ENCODE data around the gene KIF5A. TPM values are rescaled to one million over a fixed set of nuclear protein-coding genes. Genes with fewer than 3 reads are reported as not detected.
"Not testable (repeated sequence)": the region's sequence is repeated elsewhere in the genome, so short reads cannot be mapped to it uniquely, and the experiment has no call there.

The KIF5A gene
- total RNA-seq, 1 donor from 2014 or later: 0.16 TPM

DNA sequence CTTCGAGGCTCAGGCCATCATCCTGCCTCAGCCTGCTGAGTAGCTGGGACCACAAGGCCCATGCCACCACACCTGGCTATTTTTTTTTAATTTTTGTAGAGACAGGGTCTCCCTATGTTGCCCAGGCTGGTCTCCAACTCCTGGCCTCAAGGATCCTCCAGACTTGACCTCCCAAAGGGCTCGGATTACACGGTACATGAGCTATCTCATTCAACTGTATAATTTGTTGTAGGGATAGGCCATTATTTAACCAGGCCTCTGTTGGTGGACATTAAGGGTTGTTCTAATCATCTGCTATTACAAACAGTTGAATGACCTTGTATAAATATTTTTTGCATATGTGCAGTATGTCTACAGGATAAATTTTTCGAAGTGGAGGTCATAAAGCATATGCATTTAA, 9.0 kb downstream of the KIF5A start:
- ATAC-seq: no peak

DNA sequence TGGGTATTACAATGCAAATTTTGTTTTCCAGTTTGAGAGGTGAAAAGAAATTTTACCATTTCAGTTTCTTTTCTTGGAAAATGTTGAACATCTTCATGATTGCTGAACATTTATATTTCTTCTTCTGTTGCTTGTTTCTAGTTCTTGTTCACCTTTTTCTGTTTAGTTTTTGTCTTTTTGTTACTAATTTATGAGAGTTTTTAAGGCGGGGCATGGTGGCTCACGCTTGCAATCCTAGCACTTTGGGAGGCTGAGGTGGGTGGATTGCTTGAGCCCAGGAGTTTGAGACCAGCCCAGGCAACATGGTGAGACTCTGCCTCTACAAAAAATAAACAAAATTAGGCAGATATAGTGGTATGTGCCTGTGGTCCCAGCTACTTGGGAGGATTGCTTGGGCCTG, 10.7 kb downstream of the KIF5A start:
- no peak for ATAC-seq

DNA sequence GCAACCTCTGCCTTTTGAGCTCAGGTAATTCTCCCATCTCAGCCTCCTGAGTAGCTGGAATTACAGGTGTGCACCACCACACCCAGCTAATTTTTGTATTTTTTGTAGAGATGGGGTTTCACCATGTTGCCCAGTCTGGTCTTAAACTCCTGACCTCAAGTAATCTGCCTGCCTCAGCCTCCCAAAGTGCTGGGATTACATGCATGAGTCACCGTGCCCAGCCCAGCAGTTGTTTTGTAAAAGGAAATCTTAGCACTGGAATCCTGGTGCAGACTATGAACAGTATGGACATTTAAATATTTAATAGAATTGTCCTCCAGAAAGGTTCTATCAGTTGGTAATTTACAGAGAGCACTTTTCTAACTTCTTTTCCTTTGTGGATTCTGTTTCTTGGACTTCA, 11.3 kb downstream of the KIF5A start:
- ATAC-seq: peak; percentile 51

DNA sequence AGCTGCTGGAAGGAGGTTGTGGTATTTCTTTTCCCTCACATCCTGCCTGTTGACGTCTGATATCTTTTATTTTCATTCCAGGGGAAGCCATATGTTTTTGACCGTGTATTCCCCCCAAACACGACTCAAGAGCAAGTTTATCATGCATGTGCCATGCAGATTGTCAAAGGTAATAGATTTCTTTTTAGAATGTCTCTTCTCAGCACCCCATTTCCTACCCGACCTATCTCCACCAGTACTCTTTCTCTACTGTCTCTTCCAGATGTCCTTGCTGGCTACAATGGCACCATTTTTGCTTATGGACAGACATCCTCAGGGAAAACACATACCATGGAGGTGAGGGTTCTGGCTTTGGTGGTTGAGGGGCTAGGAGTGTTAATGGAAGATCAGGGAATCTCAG, 13.5 kb downstream of the KIF5A start:
- no peak for ATAC-seq

DNA sequence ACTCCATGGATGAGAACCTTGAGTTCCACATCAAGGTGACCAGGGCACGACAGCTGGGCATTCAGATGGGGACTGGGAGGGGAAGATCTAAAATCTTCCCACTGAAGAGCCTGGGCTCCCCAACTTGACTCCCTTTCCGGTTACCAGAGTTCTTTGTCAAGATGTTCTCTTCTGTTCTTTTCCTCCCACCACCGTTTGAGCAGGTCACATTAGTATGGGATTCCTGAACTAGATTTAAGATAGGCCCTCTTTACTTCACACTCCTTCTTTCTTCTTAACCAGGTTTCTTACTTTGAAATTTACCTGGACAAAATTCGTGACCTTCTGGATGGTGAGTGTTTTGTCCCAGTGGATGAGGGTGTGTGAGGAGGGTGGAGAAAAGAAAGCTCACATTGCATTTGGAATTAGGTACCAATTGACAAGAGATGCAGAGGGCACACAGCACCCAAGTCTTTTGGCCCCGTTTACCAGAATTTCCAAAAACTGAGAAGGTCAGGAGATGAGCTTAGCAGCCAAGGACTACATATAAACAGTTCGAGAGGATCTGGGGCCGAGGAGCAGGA, 14.4 kb downstream of the KIF5A start:
- ATAC-seq: no peak

DNA sequence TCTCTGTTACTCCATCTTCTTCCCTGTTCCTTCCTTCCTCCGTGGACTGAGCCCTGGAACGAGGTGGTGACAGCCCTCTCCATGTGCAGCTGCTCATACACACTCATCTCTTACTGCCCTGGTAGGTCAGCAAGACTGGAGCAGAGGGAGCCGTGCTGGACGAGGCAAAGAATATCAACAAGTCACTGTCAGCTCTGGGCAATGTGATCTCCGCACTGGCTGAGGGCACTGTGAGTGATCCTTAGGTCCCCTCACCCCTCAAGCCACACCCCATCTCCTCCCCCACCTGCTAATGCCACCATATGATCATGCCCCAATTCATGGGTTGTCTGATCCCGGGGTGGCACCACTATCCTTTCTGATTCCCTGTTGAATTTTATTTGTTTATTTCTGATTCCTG, 19.0 kb downstream of the KIF5A start:
- ATAC-seq: no peak

DNA sequence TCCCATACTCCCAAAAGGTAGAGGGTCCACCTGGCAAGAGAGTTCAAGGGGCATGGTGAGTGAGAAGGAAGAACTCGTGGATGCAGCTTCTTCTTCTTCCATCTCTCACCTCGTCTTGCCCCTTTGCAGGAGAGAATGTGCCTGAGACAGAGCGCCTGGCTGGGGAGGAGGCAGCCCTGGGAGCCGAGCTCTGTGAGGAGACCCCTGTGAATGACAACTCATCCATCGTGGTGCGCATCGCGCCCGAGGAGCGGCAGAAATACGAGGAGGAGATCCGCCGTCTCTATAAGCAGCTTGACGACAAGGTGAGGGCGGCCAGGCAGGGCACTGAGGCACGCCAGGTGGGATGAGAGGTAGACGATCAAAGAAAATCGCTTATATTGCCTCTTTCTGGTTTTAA, 20.0 kb downstream of the KIF5A start:
- ATAC-seq: no peak

DNA sequence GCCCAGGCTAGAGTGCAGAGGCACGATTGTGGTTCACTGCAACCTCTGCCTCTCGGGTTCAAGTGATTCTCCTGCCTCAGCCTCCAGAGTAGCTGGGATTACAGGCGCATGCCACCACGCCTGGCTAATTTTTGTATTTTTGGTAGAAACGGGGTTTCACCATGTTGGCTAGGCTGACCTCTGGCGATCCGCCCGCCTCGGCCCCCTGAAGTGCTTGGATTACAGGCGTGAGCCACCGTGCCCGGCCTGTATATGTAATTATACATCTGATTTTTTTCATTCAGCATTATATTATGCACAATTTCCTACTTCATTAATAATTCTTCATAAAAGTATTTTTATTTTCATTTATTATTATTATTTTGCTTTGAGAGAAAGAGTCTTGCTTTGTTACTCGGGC, 20.6 kb downstream of the KIF5A start:
- not testable (repeated sequence) for ATAC-seq

DNA sequence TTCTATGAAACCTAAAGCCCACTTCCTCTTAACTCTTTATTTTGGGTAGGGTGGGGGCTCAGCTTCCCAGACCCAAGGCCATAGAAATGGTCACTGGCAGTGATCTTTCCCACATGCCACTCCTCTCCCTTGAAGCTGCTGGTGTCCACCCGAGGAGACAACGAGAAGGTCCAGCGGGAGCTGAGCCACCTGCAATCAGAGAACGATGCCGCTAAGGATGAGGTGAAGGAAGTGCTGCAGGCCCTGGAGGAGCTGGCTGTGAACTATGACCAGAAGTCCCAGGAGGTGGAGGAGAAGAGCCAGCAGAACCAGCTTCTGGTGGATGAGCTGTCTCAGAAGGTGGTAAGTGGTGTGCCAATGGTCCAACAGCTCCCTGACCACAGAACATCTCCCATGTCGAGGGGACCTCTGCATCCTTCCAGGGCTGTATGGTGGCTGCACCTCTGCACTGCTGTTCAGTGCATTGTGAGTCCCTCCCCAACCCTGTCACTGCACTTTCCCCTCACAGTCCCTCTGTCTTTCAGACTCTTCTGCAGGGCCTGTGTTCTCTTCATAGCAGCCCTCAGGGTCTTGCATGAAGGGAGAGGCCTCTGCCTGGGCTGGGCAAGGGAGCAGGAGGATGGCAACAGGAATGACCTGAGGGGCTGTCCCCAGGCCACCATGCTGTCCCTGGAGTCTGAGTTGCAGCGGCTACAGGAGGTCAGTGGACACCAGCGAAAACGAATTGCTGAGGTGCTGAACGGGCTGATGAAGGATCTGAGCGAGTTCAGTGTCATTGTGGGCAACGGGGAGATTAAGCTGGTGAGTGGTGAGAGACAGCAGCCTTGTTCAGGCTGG, 22.3 kb downstream of the KIF5A start:
- peak; percentile 30 for ATAC-seq

DNA sequence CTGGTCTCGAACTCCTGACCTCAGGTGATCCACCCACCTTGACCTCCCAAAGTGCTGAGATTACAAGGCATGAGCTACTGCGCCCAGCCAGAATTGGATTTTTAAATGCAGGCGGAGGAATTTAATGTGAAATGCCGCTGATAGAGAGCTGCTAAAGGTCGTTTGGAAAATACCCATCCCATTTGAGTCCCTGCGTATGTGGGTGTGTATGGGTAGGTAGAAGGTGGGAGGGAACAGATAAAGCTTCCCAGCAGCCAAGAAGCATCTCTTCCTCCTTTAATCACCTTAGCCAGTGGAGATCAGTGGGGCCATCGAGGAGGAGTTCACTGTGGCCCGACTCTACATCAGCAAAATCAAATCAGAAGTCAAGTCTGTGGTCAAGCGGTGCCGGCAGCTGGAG, 25.0 kb downstream of the KIF5A start:
- no peak for ATAC-seq

DNA sequence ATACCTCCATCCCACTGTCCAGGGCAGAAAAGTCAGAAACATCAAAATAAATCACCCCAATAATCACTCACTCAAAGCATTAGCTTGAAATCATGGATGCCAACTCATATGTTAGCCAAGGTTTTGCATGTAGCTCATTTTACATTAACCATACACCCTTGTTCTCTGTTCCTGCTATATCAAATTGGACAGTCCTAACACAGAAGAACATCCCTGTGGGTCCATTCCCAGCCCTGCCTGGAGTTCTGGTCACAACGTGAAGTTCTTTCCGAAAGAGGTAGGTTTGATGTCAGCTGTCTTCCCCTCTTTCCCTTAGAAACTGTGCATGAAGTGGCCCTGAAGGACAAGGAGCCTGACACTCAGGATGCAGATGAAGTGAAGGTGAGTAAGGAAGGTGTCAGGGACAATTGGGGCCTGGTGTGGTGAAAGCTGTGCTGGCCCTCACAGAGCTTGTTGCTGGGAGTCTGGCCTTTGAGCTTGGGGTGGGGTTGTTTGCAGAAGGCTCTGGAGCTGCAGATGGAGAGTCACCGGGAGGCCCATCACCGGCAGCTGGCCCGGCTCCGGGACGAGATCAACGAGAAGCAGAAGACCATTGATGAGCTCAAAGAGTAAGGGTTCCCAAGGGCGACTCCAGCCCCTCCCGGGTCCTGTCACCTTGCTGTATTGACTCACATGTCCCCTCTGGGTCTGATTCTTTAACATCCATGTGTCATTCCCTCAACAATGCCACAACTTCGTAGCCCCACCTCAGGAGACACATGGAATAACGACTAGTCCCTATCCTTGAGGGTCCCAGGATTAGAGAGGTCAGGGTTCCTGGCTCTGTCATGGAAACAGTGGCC, 26.1 kb downstream of the KIF5A start:
- ATAC-seq: no peak

DNA sequence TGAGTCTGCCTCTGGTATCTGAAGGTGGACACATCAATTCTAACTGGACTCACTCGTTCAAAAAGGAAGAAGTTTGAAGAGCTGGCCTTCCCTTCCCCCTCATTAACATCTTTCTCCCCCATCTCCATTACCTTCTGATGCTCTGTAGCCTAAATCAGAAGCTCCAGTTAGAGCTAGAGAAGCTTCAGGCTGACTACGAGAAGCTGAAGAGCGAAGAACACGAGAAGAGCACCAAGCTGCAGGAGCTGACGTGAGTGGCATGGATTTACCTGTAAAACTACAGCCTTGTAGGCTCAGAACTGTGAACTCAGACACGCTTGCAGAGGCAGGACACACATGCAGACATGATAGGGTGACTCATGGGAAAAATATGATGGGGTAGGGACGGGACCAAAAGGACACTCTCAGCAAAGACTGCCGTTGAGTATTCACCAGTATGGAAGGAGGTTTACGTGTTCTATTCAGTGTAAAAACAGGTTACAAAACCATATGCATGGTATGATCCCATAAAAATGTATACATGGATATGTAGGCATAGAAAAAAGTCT, 26.8 kb downstream of the KIF5A start:
- peak; percentile 47 for ATAC-seq

DNA sequence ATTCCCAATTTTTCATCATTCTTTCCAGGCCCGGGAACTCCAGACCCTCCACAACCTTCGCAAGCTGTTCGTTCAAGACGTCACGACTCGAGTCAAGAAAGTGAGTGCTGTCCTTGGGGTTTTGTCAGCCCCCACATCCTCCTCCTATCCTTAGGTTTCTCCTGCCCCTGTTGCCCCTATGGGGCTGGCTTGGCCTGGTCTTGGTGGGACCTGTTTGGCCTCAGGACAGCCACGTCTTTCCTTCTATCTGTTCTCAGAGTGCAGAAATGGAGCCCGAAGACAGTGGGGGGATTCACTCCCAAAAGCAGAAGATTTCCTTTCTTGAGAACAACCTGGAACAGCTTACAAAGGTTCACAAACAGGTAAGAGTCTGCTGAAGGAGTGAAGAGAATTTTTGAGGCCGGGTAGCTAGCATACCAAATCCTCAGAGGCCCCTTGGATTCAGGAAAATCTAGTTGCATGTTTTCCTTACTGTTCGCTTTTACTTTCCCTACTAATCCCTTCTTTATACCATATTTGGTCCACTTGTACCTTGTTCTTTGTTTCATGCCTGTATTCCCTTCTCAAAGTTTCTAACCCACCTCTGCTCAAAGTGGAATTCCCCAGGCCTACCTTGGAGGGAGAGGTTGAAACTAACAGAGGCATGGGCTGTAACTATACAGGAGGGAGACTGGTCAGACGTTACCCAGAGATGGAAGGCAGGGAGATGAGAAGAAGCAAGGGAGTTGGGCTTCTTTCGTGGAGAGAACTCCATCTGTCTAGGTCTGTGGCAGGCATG, 28.3 kb downstream of the KIF5A start:
- ATAC-seq: no peak

DNA sequence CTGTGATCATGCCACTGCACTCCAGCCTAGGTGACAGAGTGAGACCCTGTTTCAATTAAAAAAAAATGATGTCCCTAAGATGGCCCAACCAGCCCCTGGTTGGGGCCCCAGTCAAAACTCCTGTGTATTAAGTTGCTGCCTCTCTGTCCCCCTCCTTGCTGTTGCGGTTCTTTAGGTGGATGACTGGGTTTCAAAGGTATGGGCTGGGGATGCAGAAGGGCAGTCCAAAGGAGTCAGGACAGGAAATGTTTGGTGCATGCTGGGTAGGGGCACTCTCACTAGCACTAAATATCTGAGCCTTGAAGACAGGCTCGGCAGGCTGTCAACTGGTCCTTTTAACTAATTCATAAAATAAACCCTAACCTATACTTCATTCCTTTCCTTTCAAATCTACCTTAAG, 29.2 kb downstream of the KIF5A start:
- no peak for ATAC-seq

DNA sequence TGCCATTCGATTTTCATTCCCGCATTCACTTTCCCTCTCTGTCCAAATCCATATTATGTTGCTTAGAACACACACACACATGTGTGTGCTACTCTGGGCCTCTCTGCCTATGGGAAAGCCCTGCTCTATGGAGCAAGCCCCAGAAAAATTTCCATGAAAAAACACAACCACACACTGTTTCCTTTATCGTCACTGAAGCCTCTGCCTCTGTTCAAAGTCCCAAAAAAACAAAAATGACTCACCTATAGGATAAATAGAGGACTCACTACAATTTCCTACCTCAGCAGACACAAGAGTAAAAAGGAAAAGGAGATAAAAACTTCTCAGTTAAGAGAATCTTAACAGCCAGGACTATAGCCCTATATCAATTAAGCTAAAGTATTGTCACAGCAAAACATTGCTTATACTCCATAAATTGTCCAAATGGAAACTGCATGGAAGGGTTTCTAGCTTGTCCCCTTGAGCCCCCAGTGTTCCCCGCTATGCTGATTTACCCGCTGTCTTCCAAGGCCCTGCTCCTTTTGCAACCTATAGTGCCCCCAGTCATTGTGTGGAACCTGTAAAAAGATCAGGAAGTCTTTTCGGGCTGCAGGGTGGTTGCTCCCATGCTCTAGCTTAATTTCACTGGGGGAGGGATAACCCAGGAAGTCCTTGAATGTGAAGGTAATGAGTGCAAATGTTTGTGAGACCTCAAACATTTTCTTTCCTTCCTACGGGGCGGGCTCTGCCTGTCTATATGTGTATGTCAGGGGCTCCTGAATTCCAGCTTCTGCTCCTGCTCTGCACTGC, 30.0 kb downstream of the KIF5A start:
- no peak for ATAC-seq

DNA sequence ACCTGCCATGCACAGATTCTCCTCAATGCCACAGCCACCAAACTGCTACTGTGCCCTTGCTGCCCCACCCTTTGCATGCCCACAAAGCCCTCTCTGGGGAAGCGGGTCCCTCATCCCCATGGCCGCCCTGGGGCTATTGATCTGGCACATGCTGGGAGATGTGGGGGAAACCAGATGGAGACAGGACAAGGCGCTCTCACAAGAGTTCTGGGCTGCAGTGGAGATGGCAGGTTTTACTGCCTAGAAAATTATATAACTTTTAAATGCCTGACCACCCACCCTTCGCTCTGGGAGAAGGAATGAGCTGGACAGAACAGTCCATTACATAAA, 30.6 kb downstream of the KIF5A start:
- no peak for ATAC-seq

DNA sequence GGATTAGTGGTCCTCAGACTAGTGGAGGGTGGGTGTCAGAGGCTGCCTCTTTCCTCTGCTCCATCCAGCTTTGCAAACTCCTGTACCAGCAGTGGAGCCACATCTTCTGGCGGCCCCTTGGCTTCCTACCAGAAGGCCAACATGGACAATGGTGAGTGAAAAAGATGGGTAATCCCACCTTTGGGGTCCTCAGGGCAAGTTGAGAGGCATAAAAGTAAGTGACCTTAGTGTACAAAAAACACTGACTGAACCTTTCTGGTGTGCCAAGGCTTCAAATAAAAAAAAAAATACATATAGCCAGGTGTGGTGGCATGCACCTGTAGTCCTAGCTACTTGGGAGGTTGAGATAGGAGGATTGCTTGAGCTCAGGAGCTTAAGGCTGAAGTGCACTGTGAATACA, 32.0 kb downstream of the KIF5A start:
- ATAC-seq: no peak

DNA sequence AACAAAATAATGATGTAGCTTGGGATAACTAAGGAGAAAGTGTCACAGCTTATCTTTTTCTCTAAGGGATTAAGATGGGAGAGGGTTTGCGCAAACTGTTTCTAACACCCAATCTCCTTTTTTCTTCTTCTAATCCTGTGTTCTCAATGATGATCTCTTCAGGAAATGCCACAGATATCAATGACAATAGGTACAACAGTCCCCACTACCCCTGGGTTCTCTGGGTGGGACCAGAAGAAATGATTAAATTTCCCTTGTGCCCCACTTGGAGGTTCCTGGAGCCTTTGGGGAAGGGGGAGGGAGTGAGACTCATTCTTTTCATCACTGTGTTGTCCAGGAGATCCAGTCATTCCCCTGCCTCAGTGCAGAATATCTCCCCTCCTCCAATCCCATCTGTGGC, 32.6 kb downstream of the KIF5A start:
- ATAC-seq: no peak

DNA sequence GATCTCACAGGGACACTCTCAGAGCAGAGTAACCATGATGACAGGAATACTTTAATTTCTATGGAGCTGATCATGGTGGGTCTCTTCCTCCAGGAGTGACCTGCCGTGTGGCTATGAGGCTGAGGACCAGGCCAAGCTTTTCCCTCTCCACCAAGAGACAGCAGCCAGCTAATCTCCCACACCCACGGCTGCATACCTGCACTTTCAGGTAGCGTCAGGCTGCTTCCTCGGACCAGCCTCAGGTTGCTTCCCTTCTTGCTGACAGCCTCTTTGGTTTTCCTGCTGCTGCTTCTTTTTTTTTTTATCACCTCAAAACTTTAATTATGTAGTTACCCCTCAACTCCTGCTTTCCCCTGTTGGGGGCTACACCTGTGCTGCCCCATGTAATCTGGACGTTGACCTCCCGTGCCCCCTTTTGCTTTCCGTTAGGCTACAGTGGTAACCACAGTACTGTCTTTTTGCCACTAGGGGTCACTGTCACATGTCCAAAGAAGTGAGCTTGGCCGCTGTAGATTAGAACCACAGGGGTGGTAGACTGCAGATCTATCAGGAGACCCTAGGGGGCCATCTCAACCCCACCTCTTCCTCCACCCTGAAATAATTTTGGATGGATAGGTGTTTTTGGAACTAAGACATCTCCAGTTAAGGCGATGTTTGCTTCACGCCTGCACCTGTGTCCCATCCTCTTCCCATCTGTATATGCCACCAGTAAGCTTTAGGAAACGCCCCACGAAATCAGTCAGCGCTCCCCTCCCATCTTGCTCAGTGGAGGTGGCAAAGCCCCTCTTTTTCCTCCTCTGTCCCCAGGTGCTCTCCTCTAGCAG, 33.4 kb downstream of the KIF5A start:
- ATAC-seq: peak; percentile 87

DNA sequence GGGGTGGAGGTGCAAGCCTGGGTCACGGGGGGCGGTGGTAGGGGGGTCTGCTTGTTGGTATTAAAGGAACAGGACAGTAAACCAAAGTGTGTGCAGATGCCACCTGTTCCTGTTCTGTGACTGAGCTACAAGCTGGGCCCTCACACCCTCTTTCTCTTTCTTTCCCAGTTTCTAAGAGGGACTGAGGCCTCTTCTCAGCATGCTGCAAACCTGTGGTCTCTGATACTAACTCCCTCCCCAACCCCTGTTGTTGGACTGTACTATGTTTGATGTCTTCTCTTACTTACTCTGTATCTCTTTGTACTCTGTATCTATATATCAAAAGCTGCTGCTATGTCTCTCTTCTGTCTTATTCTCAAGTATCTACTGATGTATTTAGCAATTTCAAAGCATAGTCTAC, 34.2 kb downstream of the KIF5A start:
- ATAC-seq: no peak

DNA sequence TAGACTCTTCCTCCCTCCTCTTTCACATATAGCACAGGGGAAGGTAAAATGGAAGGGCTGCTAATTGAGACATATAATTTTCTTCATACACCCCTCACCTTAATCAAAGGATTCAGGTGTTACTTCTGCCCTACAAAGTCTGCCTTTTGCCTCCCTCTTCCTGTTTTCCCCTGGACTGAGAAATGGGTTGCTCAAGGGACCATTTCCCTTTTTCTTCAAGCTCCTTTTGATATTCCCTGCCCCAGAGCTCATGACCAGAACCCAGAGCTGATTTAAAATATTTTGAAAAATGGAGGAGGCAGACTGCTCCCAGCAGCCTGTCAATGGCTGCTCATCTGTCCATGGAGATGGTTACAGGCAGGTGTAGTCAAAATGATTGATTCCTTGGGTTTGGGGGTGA, 34.8 kb downstream of the KIF5A start:
- no peak for ATAC-seq
